CD8-positive, alpha-beta memory T cell (primary cell): Measurements from ENCODE around the gene VWA8. TPM values are rescaled to one million over a fixed set of nuclear protein-coding genes. Genes with fewer than 3 reads are reported as not detected.

Experiments used
- CTCF ChIA-PET: fragments of 350-600 bp; sonication (Branson Sonifier 250); formaldehyde crosslinking; loops from one replicate; lab custom pipeline; 2021; ENCODE audit warnings: antibody characterized with exemption; lab: Charles Lee
- POLR2A ChIA-PET: fragments of 350-600 bp; sonication (Branson Sonifier 250); formaldehyde crosslinking; loops from one replicate; lab custom pipeline; 2021; ENCODE audit warnings: antibody characterized with exemption; lab: Charles Lee
- DNase-seq, 5 donors: peaks; one replicate each; pipeline versions ENCODE4 v3.0.0 to v3.0.0-alpha.2; 2020 to 2022; ENCODE audit warnings: mixed read lengths in 1 of 5
- H3K27ac ChIP-seq: one replicate; pipeline ENCODE4 v1.7.0; 2013; ENCODE audit warnings: low read depth, mild to moderate bottlenecking, low read length, moderate library complexity
- H3K27me3 ChIP-seq: 2 replicates; pipeline ENCODE4 v1.7.0; 2013; ENCODE audit warnings: low read length, mild to moderate bottlenecking; ENCODE audit not compliant: insufficient read depth, poor library complexity, severe bottlenecking
- H3K36me3 ChIP-seq: 2 replicates; pipeline ENCODE4 v1.7.0; 2013; ENCODE audit warnings: mild to moderate bottlenecking, low read length, moderate library complexity; ENCODE audit not compliant: insufficient read depth
- H3K4me1 ChIP-seq: 2 replicates; pipeline ENCODE4 v1.7.0; 2013; ENCODE audit warnings: mild to moderate bottlenecking, low read length, moderate library complexity; ENCODE audit not compliant: insufficient read depth
- H3K4me3 ChIP-seq: 2 replicates; pipeline ENCODE4 v1.7.0; 2013; ENCODE audit warnings: mild to moderate bottlenecking, low read length
- H3K9me3 ChIP-seq: 2 replicates; pipeline ENCODE4 v1.7.0; 2013; ENCODE audit warnings: mild to moderate bottlenecking, low read length
- H3K27ac Mint-ChIP-seq, 8 donors: one replicate each; pipeline ENCODE4 v1.8.0; 2020 to 2021; ENCODE audit warnings: mixed read lengths in 8 of 8, mild to moderate bottlenecking in 6 of 8, inconsistent platforms in 3 of 8, moderate library complexity in 3 of 8
- H3K27me3 Mint-ChIP-seq, 2 donors: one replicate each; pipeline ENCODE4 v1.8.0; 2020 to 2021; ENCODE audit warnings: mixed read lengths in 2 of 2, mild to moderate bottlenecking in 1 of 2, moderate library complexity in 1 of 2
- H3K36me3 Mint-ChIP-seq, 3 donors: one replicate each; pipeline ENCODE4 v1.8.0; 2020 to 2021; ENCODE audit warnings: mixed read lengths in 3 of 3, inconsistent platforms in 1 of 3, mild to moderate bottlenecking in 1 of 3
- H3K4me1 Mint-ChIP-seq, 3 donors: one replicate each; pipeline ENCODE4 v1.8.0; 2020 to 2021; ENCODE audit warnings: mixed read lengths in 3 of 3, inconsistent platforms in 1 of 3, mild to moderate bottlenecking in 1 of 3
- H3K4me3 Mint-ChIP-seq, 7 donors: one replicate each; pipeline ENCODE4 v1.8.0; 2020 to 2021; ENCODE audit warnings: mixed read lengths in 7 of 7, mild to moderate bottlenecking in 6 of 7, moderate library complexity in 4 of 7, inconsistent platforms in 2 of 7
- H3K9me3 Mint-ChIP-seq, 5 donors: one replicate each; pipeline ENCODE4 v1.8.0; 2020 to 2022; ENCODE audit warnings: mixed read lengths in 5 of 5, mild to moderate bottlenecking in 3 of 5, moderate library complexity in 2 of 5, inconsistent platforms in 1 of 5
- polyA plus RNA-seq: library from polyadenylated mRNA; unstranded; fragments of 300-500 nt; fragmentation: Illumina TruSeq; gene quantifications from one replicate; pipeline ENCODE4 v1.2.3, GENCODE V29; 2021
- total RNA-seq, 2 experiments: library from RNA; stranded (reverse); gene quantifications; one replicate each; pipeline ENCODE4 v1.2.3, GENCODE V29; 2021

Gene VWA8
- total and polyA plus RNA-seq, 3 experiments from 2014 or later = 6.9 to 21.3 (median 21.2) TPM

GRCh38 chr13:41554180-41554579, 406.7 kb downstream of the VWA8 start:
- Histone ChIP-seq H3K36me3 (no peaks in the 10 kb centered on the region), H3K9me3 (no peaks in the 10 kb centered on the region), H3K4me3 (no peak overlapping the region), H3K4me1 (no peaks in the 10 kb centered on the region), H3K27ac (no peak overlapping the region), H3K27me3 (no peaks in the 10 kb centered on the region)
- CTCF ChIA-PET = interaction anchor here (1.2 kb wide), 1 partner anchor 96 kb away, joined by 3 read pairs; no protein-coding TSS in a partner anchor
- no peak for DNase-seq
- POLR2A ChIA-PET = interaction anchor here (0.6 kb wide), 1 partner anchor 1383 kb away, joined by 10 read pairs; no protein-coding TSS in a partner anchor
- Mint-ChIP-seq H3K27ac (peak overlapping the region in 1 of 8 donors; percentile 36), H3K4me3 (no peak overlapping the region), H3K36me3 (no peaks in the 10 kb centered on the region), H3K4me1 (no peaks in the 10 kb centered on the region), H3K9me3 (peaks cover 0 to 2% (median 0%) of the 10 kb centered on the region in 5 donors), H3K27me3 (peaks cover 0 to 3% of the 10 kb centered on the region in 2 donors)

DNA sequence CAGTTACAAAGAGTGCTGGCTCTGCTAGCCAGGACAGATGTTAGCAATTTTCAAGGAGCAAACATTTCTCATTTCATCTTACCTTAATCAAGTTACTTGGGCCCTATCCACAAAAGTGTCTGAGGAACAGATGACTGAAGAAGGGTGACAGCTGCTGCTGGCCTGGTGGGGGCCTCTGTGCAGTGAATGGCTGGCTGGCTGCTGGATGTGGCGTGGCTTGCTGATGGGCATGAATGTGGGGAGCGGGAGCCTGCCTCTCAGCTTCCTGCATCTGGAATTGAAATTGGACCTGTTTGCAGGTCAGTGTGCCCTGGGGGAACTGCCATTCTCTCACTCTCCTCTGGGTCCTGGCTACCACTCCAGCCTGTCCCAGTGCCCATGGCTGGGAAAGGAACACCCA, 408.9 kb downstream of the VWA8 start:
- no peak overlapping the region for H3K4me3 ChIP-seq
- H3K9me3 ChIP-seq = no peaks in the 10 kb centered on the region
- H3K36me3 ChIP-seq = no peaks in the 10 kb centered on the region
- no peak overlapping the region for H3K27ac ChIP-seq
- POLR2A ChIA-PET = no interaction called here
- Mint-ChIP-seq H3K4me1 (no peaks in the 10 kb centered on the region), H3K9me3 (no peaks in the 10 kb centered on the region), H3K4me3 (no peak overlapping the region), H3K27ac (peak overlapping the region in 1 of 8 donors; percentile 40), H3K27me3 (peaks cover 0 to 3% of the 10 kb centered on the region in 2 donors), H3K36me3 (no peaks in the 10 kb centered on the region)
- H3K4me1 ChIP-seq = no peaks in the 10 kb centered on the region
- no peaks in the 10 kb centered on the region for H3K27me3 ChIP-seq
- no peak for DNase-seq
- CTCF ChIA-PET = interaction anchor here (2.3 kb wide), 1 partner anchor 93 kb away, joined by 5 read pairs; no protein-coding TSS in a partner anchor

- peaks cover 0 to 8% of the 10 kb centered on the region in 2 donors for H3K27me3 Mint-ChIP-seq
- Histone ChIP-seq H3K36me3 (no peaks in the 10 kb centered on the region), H3K27ac (no peak overlapping the region), H3K9me3 (no peaks in the 10 kb centered on the region), H3K4me1 (no peaks in the 10 kb centered on the region), H3K4me3 (no peak overlapping the region), H3K27me3 (no peaks in the 10 kb centered on the region)
- H3K4me1 Mint-ChIP-seq = no peaks in the 10 kb centered on the region
- no peak overlapping the region for H3K4me3 Mint-ChIP-seq
- ChIA-PET CTCF (interaction anchor here (2.3 kb wide), 1 partner anchor 91 kb away, joined by 5 read pairs; no protein-coding TSS in a partner anchor), POLR2A (no interaction called here)
- DNase-seq = no peak
- no peak overlapping the region for H3K27ac Mint-ChIP-seq
- H3K9me3 Mint-ChIP-seq = no peaks in the 10 kb centered on the region
- no peaks in the 10 kb centered on the region for H3K36me3 Mint-ChIP-seq
Observed at GRCh38 chr13:41550276-41550675, 410.6 kb downstream of the VWA8 start.

GRCh38 chr13:41549491-41549890, 411.4 kb downstream of the VWA8 start:
- Mint-ChIP-seq H3K27ac (peak overlapping the region in 1 of 8 donors; percentile 47), H3K9me3 (no peaks in the 10 kb centered on the region), H3K27me3 (peaks cover 0 to 10% of the 10 kb centered on the region in 2 donors), H3K4me3 (no peak overlapping the region), H3K4me1 (no peaks in the 10 kb centered on the region), H3K36me3 (no peaks in the 10 kb centered on the region)
- no peak for DNase-seq
- H3K4me1 ChIP-seq = no peaks in the 10 kb centered on the region
- H3K27ac ChIP-seq = no peak overlapping the region
- CTCF ChIA-PET = interaction anchor here (0.8 kb wide), 1 partner anchor 12 kb away, joined by 3 read pairs; no protein-coding TSS in a partner anchor
- H3K27me3 ChIP-seq = no peaks in the 10 kb centered on the region
- no peaks in the 10 kb centered on the region for H3K9me3 ChIP-seq
- H3K36me3 ChIP-seq = no peaks in the 10 kb centered on the region
- no peak overlapping the region for H3K4me3 ChIP-seq
- POLR2A ChIA-PET = no interaction called here

DNA sequence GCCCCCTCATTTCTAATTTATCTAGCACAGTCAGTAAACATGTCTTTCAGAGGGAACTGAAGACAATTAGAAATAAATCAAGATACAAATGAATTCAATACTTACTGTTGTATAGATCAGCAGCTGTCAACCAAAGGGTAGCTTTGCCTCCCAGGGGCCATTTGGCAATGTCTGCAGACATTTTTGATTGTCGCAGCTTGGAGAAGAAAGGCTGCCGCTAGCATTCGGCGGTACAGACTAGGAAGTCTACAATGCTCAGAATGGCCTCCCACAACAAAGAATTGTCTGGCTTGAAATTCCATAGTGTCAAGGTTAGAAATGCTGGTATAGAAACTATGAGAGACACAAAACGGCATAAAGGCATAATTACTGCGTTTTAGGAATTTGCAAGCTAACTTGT, 412.0 kb downstream of the VWA8 start:
- H3K4me1 Mint-ChIP-seq = no peaks in the 10 kb centered on the region
- ChIA-PET CTCF (interaction anchor here (0.8 kb wide), 1 partner anchor 12 kb away, joined by 3 read pairs; no protein-coding TSS in a partner anchor), POLR2A (no interaction called here)

GRCh38 chr13:41548031-41548430, 412.9 kb downstream of the VWA8 start:
- H3K4me3 ChIP-seq = no peak overlapping the region
- H3K4me1 Mint-ChIP-seq = no peaks in the 10 kb centered on the region
- no peaks in the 10 kb centered on the region for H3K4me1 ChIP-seq
- H3K27ac ChIP-seq = no peak overlapping the region
- peaks cover 0 to 8% (median 0%) of the 10 kb centered on the region in 3 donors for H3K36me3 Mint-ChIP-seq
- H3K4me3 Mint-ChIP-seq = no peak overlapping the region
- no peaks in the 10 kb centered on the region for H3K27me3 ChIP-seq
- H3K9me3 Mint-ChIP-seq = peaks cover 0 to 3% (median 0%) of the 10 kb centered on the region in 5 donors
- peak overlapping the region in 1 of 8 donors; percentile 57 for H3K27ac Mint-ChIP-seq
- H3K9me3 ChIP-seq = no peaks in the 10 kb centered on the region
- no peaks in the 10 kb centered on the region for H3K36me3 ChIP-seq
- ChIA-PET POLR2A (no interaction called here), CTCF (no interaction called here)
- DNase-seq = no peak
- H3K27me3 Mint-ChIP-seq = peaks cover 4 to 10% of the 10 kb centered on the region in 2 donors

More for the DNA sequence above, 412.0 kb downstream of the VWA8 start:
- Mint-ChIP-seq H3K27ac (peak overlapping the region in 1 of 8 donors; percentile 9), H3K36me3 (peaks cover 0 to 4% (median 0%) of the 10 kb centered on the region in 3 donors), H3K27me3 (peaks cover 4 to 10% of the 10 kb centered on the region in 2 donors), H3K9me3 (peaks cover 0 to 3% (median 0%) of the 10 kb centered on the region in 5 donors), H3K4me3 (no peak overlapping the region)
- Histone ChIP-seq H3K4me1 (no peaks in the 10 kb centered on the region), H3K27me3 (no peaks in the 10 kb centered on the region), H3K36me3 (no peaks in the 10 kb centered on the region), H3K4me3 (no peak overlapping the region), H3K9me3 (no peaks in the 10 kb centered on the region), H3K27ac (no peak overlapping the region)
- DNase-seq = no peak

DNA sequence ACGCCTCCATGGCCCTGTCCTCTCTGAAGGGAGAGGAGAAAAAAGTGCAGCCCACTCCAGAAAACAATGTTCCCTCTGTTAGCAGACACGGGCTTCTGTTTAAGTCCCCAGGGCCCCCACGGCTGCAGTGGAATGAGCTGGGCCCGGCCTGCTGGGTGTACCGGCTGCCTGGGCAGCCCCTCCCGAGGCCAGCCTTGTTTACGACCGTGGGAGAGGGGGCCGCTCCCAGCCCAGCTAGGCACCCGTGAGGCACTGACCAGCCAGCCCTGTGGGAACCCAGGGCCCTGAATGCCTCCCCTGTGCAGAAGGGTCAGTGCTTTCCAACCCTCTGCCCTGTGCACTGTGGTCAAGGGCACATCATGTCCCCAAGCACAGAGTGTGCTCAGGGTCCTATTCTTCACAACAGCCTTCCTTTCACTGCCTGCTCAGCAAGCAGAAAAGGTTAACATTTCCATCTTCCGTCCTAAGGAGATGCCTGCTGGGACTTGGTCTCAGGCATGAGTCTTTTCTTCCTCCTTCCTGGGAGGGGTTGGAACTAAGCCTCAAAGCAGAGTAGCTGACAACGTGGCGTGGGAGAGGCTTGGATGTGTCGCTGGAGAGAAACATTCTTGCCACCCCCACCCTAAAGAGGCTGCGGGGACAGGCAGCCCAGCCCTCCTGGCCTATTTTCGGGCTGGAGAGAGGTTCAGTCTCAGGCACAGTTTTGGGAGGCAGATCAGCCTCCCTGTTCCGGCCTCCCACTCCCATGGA, 413.5 kb downstream of the VWA8 start:
- H3K27me3 Mint-ChIP-seq = peaks cover 4 to 10% of the 10 kb centered on the region in 2 donors
- Histone ChIP-seq H3K4me3 (no peak overlapping the region), H3K27me3 (no peaks in the 10 kb centered on the region), H3K9me3 (no peaks in the 10 kb centered on the region), H3K4me1 (no peaks in the 10 kb centered on the region), H3K36me3 (no peaks in the 10 kb centered on the region), H3K27ac (no peak overlapping the region)
- CTCF ChIA-PET = no interaction called here
- no peak for DNase-seq
- no peak overlapping the region for H3K4me3 Mint-ChIP-seq
- no peaks in the 10 kb centered on the region for H3K4me1 Mint-ChIP-seq
- H3K27ac Mint-ChIP-seq = peak overlapping the region in 2 of 8 donors; percentile 57 to 77
- POLR2A ChIA-PET = no interaction called here
- peaks cover 0 to 8% (median 0%) of the 10 kb centered on the region in 3 donors for H3K36me3 Mint-ChIP-seq
- H3K9me3 Mint-ChIP-seq = peaks cover 0 to 3% (median 0%) of the 10 kb centered on the region in 5 donors
